ENCODE data around the gene OR1F1.

DNA sequence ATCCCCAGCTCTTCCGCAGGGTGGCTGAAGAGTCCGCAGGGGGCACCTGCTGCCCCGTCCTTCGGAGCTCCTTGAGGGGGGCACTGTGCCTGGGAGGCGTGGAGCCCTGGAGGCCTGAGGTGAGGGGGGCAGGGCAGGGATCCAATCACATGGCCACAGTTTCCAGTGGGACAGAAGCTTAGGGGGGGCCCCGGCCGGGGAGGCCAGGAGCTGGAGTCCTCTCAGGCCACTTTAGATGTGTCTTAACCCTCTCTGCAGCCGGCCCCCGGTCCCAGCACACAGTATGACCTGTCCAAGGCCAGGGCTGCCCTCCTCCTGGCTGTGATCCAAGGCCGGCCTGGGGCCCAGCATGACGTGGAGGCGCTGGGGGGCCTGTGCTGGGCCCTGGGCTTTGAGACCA is 42.3 kb upstream of the OR1F1 start:
- TF ChIP-seq CREB1 (IDR thresholded peaks at IDR 0.05; ENCODE audit: low read depth) (no peak), NFIC (IDR thresholded peaks at IDR 0.05) (no peak), FOXM1 (IDR thresholded peaks at IDR 0.05; ENCODE audit: borderline replicate concordance, low read depth) (no peak), RAD21 (IDR thresholded peaks at IDR 0.05; ENCODE audit: low read depth) (no peak), YY1 (IDR thresholded peaks at IDR 0.05; ENCODE audit: low read depth) (no peak)
- TF ChIP-seq, protein P1, sequence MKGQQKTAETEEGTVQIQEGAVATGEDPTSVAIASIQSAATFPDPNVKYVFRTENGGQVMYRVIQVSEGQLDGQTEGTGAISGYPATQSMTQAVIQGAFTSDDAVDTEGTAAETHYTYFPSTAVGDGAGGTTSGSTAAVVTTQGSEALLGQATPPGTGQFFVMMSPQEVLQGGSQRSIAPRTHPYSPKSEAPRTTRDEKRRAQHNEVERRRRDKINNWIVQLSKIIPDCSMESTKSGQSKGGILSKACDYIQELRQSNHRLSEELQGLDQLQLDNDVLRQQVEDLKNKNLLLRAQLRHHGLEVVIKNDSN (IDR thresholded peaks at IDR 0.05): no peak
